Trophoblast cell (in vitro differentiated cells and primary cell): ENCODE measurements around the gene PDGFA.

Experiments used
- DNase-seq, 2 donors: peaks; one replicate each; pipeline ENCODE4 v3.0.0-alpha.2; 2016
- H2AFZ ChIP-seq: 2 replicates; pipeline ENCODE4 v1.6.1; 2013; ENCODE audit warnings: low read length, moderate library complexity, mild to moderate bottlenecking; ENCODE audit not compliant: insufficient read depth, poor library complexity
- H2AK5ac ChIP-seq: 2 replicates; pipeline ENCODE4 v1.6.1; 2013; ENCODE audit warnings: mild to moderate bottlenecking, low read length
- H2BK120ac ChIP-seq: 2 replicates; pipeline ENCODE4 v1.6.1; 2013; ENCODE audit warnings: low read length, mild to moderate bottlenecking, moderate library complexity; ENCODE audit not compliant: insufficient read depth, poor library complexity
- H2BK12ac ChIP-seq: 2 replicates; pipeline ENCODE4 v1.6.1; 2013; ENCODE audit warnings: mild to moderate bottlenecking, low read length, moderate library complexity
- H2BK5ac ChIP-seq: 2 replicates; pipeline ENCODE4 v1.6.1; 2013; ENCODE audit warnings: low read length, low read depth, moderate library complexity, mild to moderate bottlenecking; ENCODE audit not compliant: poor library complexity
- H3K14ac ChIP-seq: 2 replicates; pipeline ENCODE4 v1.6.1; 2013; ENCODE audit warnings: mild to moderate bottlenecking, low read length
- H3K18ac ChIP-seq: 2 replicates; pipeline ENCODE4 v1.6.1; 2013; ENCODE audit warnings: mild to moderate bottlenecking, low read length
- H3K23ac ChIP-seq: 2 replicates; pipeline ENCODE4 v1.6.1; 2013; ENCODE audit warnings: low read length
- H3K27ac ChIP-seq: 2 replicates; pipeline ENCODE4 v1.5.1; 2013; ENCODE audit warnings: low read depth, mild to moderate bottlenecking, inconsistent platforms, low read length, moderate library complexity
- H3K27me3 ChIP-seq: 2 replicates; pipeline ENCODE4 v1.6.1; 2013; ENCODE audit warnings: inconsistent platforms, mild to moderate bottlenecking, low read length, moderate library complexity; ENCODE audit not compliant: insufficient read depth
- H3K36me3 ChIP-seq, 2 experiments: 1 replicate in 1 of 2; 2 replicates in 1 of 2; pipeline ENCODE4 v1.6.1; 2013; ENCODE audit warnings: low read length in 2 of 2, mild to moderate bottlenecking in 2 of 2, moderate library complexity in 1 of 2; ENCODE audit not compliant: insufficient read depth in 2 of 2, control insufficient read depth in 1 of 2
- H3K4ac ChIP-seq: 2 replicates; pipeline ENCODE4 v1.6.1; 2013; ENCODE audit warnings: low read depth, mild to moderate bottlenecking, low read length, moderate library complexity
- H3K4me1 ChIP-seq, 2 experiments: 1 replicate in 1 of 2; 2 replicates in 1 of 2; pipeline ENCODE4 v1.6.1; 2013; ENCODE audit warnings: low read length in 2 of 2, mild to moderate bottlenecking in 2 of 2, moderate library complexity in 1 of 2; ENCODE audit not compliant: insufficient read depth in 2 of 2, control insufficient read depth in 1 of 2
- H3K4me2 ChIP-seq: 2 replicates; pipeline ENCODE4 v1.6.1; 2013; ENCODE audit warnings: inconsistent platforms, mild to moderate bottlenecking, low read length, moderate library complexity
- H3K4me3 ChIP-seq: 2 replicates; pipeline ENCODE4 v1.5.1; 2013; ENCODE audit warnings: mild to moderate bottlenecking, low read depth, low read length, inconsistent platforms
- H3K79me1 ChIP-seq: one replicate; pipeline ENCODE4 v1.6.1; 2013; ENCODE audit warnings: low read length
- H3K79me2 ChIP-seq: 2 replicates; pipeline ENCODE4 v1.6.1; 2013; ENCODE audit warnings: low read length, mild to moderate bottlenecking; ENCODE audit not compliant: control insufficient read depth, insufficient read depth, poor library complexity
- H3K9ac ChIP-seq: 2 replicates; pipeline ENCODE4 v1.6.1; 2013; ENCODE audit warnings: mild to moderate bottlenecking, low read length
- H3K9me3 ChIP-seq: 2 replicates; pipeline ENCODE4 v1.6.1; 2013; ENCODE audit warnings: low read depth, mild to moderate bottlenecking, control low read depth, inconsistent platforms, low read length; ENCODE audit not compliant: insufficient read depth
- H4K12ac ChIP-seq: 2 replicates; pipeline ENCODE4 v1.6.1; 2013; ENCODE audit warnings: low read depth, mild to moderate bottlenecking, low read length, moderate library complexity
- H4K8ac ChIP-seq: 2 replicates; pipeline ENCODE4 v1.6.1; 2013; ENCODE audit warnings: low read depth, mild to moderate bottlenecking, low read length, moderate library complexity
- H4K91ac ChIP-seq: one replicate; pipeline ENCODE4 v1.6.1; 2013; ENCODE audit warnings: low read depth, mild to moderate bottlenecking, low read length, moderate library complexity
- WGBS: extraction: QIAGEN DNeasy Blood & Tissue Kit; methylation state at CpG from one replicate; pipeline ENCODE4 v1.1.7; 2013; ENCODE audit warnings: missing lambda C conversion rate; ENCODE audit not compliant: insufficient read length, insufficient coverage; ENCODE audit errors: extremely low coverage; 5-methylcytosine and 5-hydroxymethylcytosine counted together

Gene PDGFA

DNA sequence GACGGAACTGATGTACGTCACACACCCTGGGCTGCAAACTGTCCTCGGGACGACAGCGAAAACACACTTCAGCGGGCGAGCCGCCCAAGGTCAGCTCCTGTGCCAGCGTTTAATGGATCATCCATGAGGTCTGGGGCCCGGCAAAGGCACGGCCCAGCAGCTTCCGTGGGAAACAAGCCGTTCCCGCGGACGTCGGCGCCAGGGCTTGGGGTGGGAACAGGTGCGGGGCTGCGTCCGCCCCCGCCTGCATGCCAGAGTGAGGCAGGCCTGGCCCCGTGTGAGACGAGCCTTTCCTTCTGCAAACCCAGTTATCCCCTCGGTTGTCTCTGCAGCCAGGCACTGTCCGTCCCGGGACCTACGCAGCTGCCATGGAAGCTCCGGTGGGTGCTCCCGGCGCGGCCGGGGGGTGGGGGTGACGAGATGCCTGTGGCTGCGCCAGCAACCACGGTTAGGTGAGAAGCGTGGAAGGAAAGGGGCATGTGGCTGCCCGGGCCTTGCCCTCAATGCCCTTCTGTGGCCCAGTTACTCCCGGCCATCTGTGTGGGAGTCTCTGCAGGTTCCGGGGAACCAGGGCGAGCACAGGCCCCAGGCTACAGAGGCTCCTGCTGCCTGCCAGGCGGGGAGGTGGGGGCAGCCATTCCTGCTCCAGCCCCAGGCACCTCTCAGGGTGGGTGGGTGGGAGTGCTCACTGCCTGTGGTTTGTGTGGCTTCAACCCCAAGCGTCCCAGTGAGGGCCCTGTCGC lies 42.2 kb upstream of the PDGFA start:
- Histone ChIP-seq H3K79me2 (no peaks in the 10 kb centered on the region), H3K4me1 (no peaks in the 10 kb centered on the region), H2BK120ac (no peak overlapping the region), H2AFZ (no peak overlapping the region), H3K14ac (no peak overlapping the region), H3K9me3 (peaks cover 10% of the 10 kb centered on the region), H3K4ac (no peak overlapping the region), H4K91ac (no peak overlapping the region), H2AK5ac (no peak overlapping the region), H3K4me3 (peak overlapping the region; percentile 6), H3K4me2 (no peak overlapping the region), H3K18ac (no peak overlapping the region), H4K8ac (no peak overlapping the region), H3K27me3 (no peaks in the 10 kb centered on the region), H3K36me3 (peaks cover 0 to 3% of the 10 kb centered on the region in 2 experiments), H2BK12ac (no peak overlapping the region), H4K12ac (no peak overlapping the region), H3K9ac (no peak overlapping the region), H2BK5ac (no peak overlapping the region), H3K27ac (no peak overlapping the region), H3K23ac (no peak overlapping the region), H3K79me1 (no peaks in the 10 kb centered on the region)
- WGBS, result no CpG with 5 or more reads among the region's 44 CpGs
- DNase-seq, result no peak

GRCh38 chr7:560966-561630 lies 41.5 kb upstream of the PDGFA start:
- Histone ChIP-seq H2BK120ac (no peak overlapping the region), H4K8ac (no peak overlapping the region), H4K91ac (no peak overlapping the region), H2BK12ac (no peak overlapping the region), H4K12ac (no peak overlapping the region), H3K4me3 (peak overlapping the region; percentile 64), H2BK5ac (no peak overlapping the region), H3K27ac (no peak overlapping the region), H3K27me3 (no peaks in the 10 kb centered on the region), H3K79me2 (no peaks in the 10 kb centered on the region), H2AFZ (no peak overlapping the region), H2AK5ac (no peak overlapping the region), H3K14ac (no peak overlapping the region), H3K4me1 (no peaks in the 10 kb centered on the region), H3K9ac (no peak overlapping the region), H3K79me1 (no peaks in the 10 kb centered on the region), H3K4me2 (no peak overlapping the region), H3K23ac (no peak overlapping the region), H3K4ac (no peak overlapping the region), H3K18ac (no peak overlapping the region), H3K36me3 (peaks cover 0 to 3% of the 10 kb centered on the region in 2 experiments), H3K9me3 (peaks cover 10% of the 10 kb centered on the region)
- DNase-seq, result no peak
- no CpG with 5 or more reads among the region's 21 CpGs for WGBS

GRCh38 chr7:559396-559705 lies 39.7 kb upstream of the PDGFA start:
- DNase-seq, result no peak
- Histone ChIP-seq H3K4ac (no peak overlapping the region), H3K9ac (no peak overlapping the region), H3K9me3 (peaks cover 10% of the 10 kb centered on the region), H2BK12ac (no peak overlapping the region), H3K79me1 (no peaks in the 10 kb centered on the region), H3K18ac (no peak overlapping the region), H3K23ac (no peak overlapping the region), H3K27ac (no peak overlapping the region), H3K4me2 (no peak overlapping the region), H4K12ac (no peak overlapping the region), H4K91ac (no peak overlapping the region), H3K27me3 (no peaks in the 10 kb centered on the region), H3K14ac (no peak overlapping the region), H3K36me3 (peaks cover 0 to 3% of the 10 kb centered on the region in 2 experiments), H2BK120ac (no peak overlapping the region), H2AFZ (no peak overlapping the region), H3K79me2 (no peaks in the 10 kb centered on the region), H4K8ac (no peak overlapping the region), H2AK5ac (no peak overlapping the region), H3K4me1 (no peaks in the 10 kb centered on the region), H2BK5ac (no peak overlapping the region), H3K4me3 (no peak overlapping the region)
- WGBS, result no CpG with 5 or more reads among the region's 21 CpGs

- no CpG with 5 or more reads among the region's 12 CpGs for WGBS
- H4K12ac ChIP-seq, result no peak overlapping the region
- H3K23ac ChIP-seq, result no peak overlapping the region
- H3K36me3 ChIP-seq, result no peaks in the 10 kb centered on the region
- no peak for DNase-seq
- no peak overlapping the region for H2BK120ac ChIP-seq
- H3K79me1 ChIP-seq, result no peaks in the 10 kb centered on the region
- H3K9ac ChIP-seq, result no peak overlapping the region
- H2AFZ ChIP-seq, result no peak overlapping the region
- H3K4me3 ChIP-seq, result no peak overlapping the region
- no peaks in the 10 kb centered on the region for H3K79me2 ChIP-seq
- no peak overlapping the region for H3K4ac ChIP-seq
- H4K8ac ChIP-seq, result no peak overlapping the region
- H2AK5ac ChIP-seq, result no peak overlapping the region
- peaks cover 7% of the 10 kb centered on the region for H3K9me3 ChIP-seq
- H3K27ac ChIP-seq, result no peak overlapping the region
- no peaks in the 10 kb centered on the region for H3K27me3 ChIP-seq
- no peak overlapping the region for H2BK12ac ChIP-seq
- no peak overlapping the region for H2BK5ac ChIP-seq
- H3K14ac ChIP-seq, result no peak overlapping the region
- no peak overlapping the region for H3K4me2 ChIP-seq
- no peak overlapping the region for H4K91ac ChIP-seq
- no peak overlapping the region for H3K18ac ChIP-seq
- no peaks in the 10 kb centered on the region for H3K4me1 ChIP-seq
Observed at GRCh38 chr7:557558-557881, 37.9 kb upstream of the PDGFA start.
